Skeletal muscle cell (primary cell): ENCODE measurements around the gene SCTR.

Experiments
- DNase-seq: peaks from one replicate; pipeline ENCODE4 v3.0.0-alpha.2; 2010; ENCODE audit warnings: low read depth
- H3K4me3 ChIP-seq: 2 replicates; pipeline ENCODE4 v1.5.1; 2011; ENCODE audit warnings: low read depth, mild to moderate bottlenecking, control low read depth, low read length, moderate library complexity

The SCTR gene

GRCh38 chr2:119393971-119394748 is 130.1 kb downstream of the SCTR start:
- no peak overlapping the region for H3K4me3 ChIP-seq
- DNase-seq: no peak
